ENCODE measurements around the gene IREB2. TPM values are rescaled to one million over a fixed set of nuclear protein-coding genes. Genes with fewer than 3 reads are reported as not detected.

Gene IREB2
- total and polyA plus RNA-seq, 2 donors (not counting 3 experiments of a cell fraction or from before 2014, with no cell fraction given) = 12.7 to 51.4 TPM

- ChIA-PET POLR2A (no interaction called here), CTCF (no interaction called here)
- no peak overlapping the region for H3K4me3 ChIP-seq (replicated peaks in 1 of 3; ENCODE audit: insufficient read depth in 1 of 3, low read depth in 1 of 3, low read length in 3 of 3)
- peaks cover 0 to 3% of the 10 kb centered on the region in 2 experiments for H3K27me3 ChIP-seq (ENCODE audit: control insufficient read depth in 2 of 2, insufficient read depth in 2 of 2, low read length in 2 of 2)
- FAIRE-seq = no peak
- H3K9me3 ChIP-seq (replicated peaks; ENCODE audit: control insufficient read depth, insufficient read depth, low read length) = no peaks in the 10 kb centered on the region
- no peak overlapping the region for H3K4me2 ChIP-seq (ENCODE audit: insufficient read depth, low read length)
- H3K36me3 ChIP-seq (ENCODE audit: control insufficient read depth in 2 of 2, extremely low read depth in 1 of 2, insufficient read depth in 2 of 2, low read length in 2 of 2) = no peaks in the 10 kb centered on the region
- H3K27ac ChIP-seq (ENCODE audit: insufficient read depth, low read depth, low read length) = no peak overlapping the region
- intact Hi-C loops (cut with micrococcal nuclease) = no loop called here
- H4K20me1 ChIP-seq (replicated peaks; ENCODE audit: control insufficient read depth, extremely low read depth, insufficient read depth, low read length) = no peaks in the 10 kb centered on the region
- no peaks in the 10 kb centered on the region for H3K4me1 ChIP-seq (ENCODE audit: control insufficient read depth, extremely low read depth, insufficient read depth, low read length)
- DNase-seq (ENCODE audit: low read depth, low spot score) = no peak
- H3K79me2 ChIP-seq (ENCODE audit: control insufficient read depth, insufficient read depth, low read length) = no peaks in the 10 kb centered on the region
- H3K9me1 ChIP-seq (replicated peaks; ENCODE audit: control insufficient read depth, extremely low read depth, insufficient read depth, low read length) = no peaks in the 10 kb centered on the region
- dilution Hi-C loops (cut with MboI; ENCODE audit: extremely low pct_ligation_motif_present, low sequenced_read_pairs) = no loop called here
- TF ChIP-seq POLR2AphosphoS5 (IDR thresholded peaks at IDR 0.05; ENCODE audit: insufficient read depth, low read depth, low read length) = no peak
- no peak for TF ChIP-seq FOS (IDR thresholded peaks at IDR 0.05; ENCODE audit: borderline replicate concordance, insufficient read depth, low read length)
- TF ChIP-seq JUN (IDR thresholded peaks at IDR 0.05; ENCODE audit: borderline replicate concordance, insufficient read depth, insufficient read length, low read depth) = no peak
- no peak for TF ChIP-seq POLR2A (IDR thresholded peaks at IDR 0.05; ENCODE audit: low read depth, low read length)
- no peak for TF ChIP-seq CTCF (IDR thresholded peaks at IDR 0.05; ENCODE audit: extremely low read depth in 1 of 2, insufficient read depth in 1 of 2, low read depth in 1 of 2, low read length in 2 of 2)
- no peak for TF ChIP-seq MAX (IDR thresholded peaks at IDR 0.05; ENCODE audit: insufficient read depth, insufficient read length)
- no peak for TF ChIP-seq GATA2 (IDR thresholded peaks at IDR 0.05; ENCODE audit: insufficient read depth, insufficient read length, low read depth, low read length)
- TF ChIP-seq MYC (IDR thresholded peaks at IDR 0.05; ENCODE audit: low read depth, low read length) = no peak
- no peak for TF ChIP-seq EZH2 (IDR thresholded peaks at IDR 0.05; ENCODE audit: borderline replicate concordance, low read depth, low read length, severe bottlenecking)
- no peak overlapping the region for H2AFZ ChIP-seq (ENCODE audit: low read depth, low read length)
- no peak overlapping the region for H3K9ac ChIP-seq (replicated peaks; ENCODE audit: extremely low read depth, insufficient read depth, low read length)
- no TSS peak for BruUV-seq (replicated peaks)
Measured at GRCh38 chr15:78524230-78524629, 86.2 kb downstream of the IREB2 start.

Data from endothelial cell of umbilical vein (primary cell).